Activated B cell treated with CpG ODN at 0.5 μM for 24 hours (primary cell): Measurements from ENCODE around the gene WWOX. TPM values are rescaled to one million over a fixed set of nuclear protein-coding genes. Genes with fewer than 3 reads are reported as not detected.

Experiments used
- ATAC-seq: fragments of 200-7000 bp; cut with Tn5 transposase; one replicate; pipeline ENCODE4 v1.10.0; 2021; ENCODE audit warnings: low read depth, mild to moderate bottlenecking, moderate library complexity
- CTCF ChIA-PET: fragments of 350-600 bp; sonication (Branson Sonifier 250); formaldehyde crosslinking; loops from one replicate; lab custom pipeline; 2021; ENCODE audit warnings: antibody characterized with exemption; lab: Charles Lee
- POLR2A ChIA-PET: fragments of 350-600 bp; sonication (Branson Sonifier 250); formaldehyde crosslinking; loops from one replicate; lab custom pipeline; 2021; ENCODE audit warnings: antibody characterized with exemption; lab: Charles Lee
- DNase-seq: peaks from one replicate; pipeline ENCODE4 v3.0.0; 2022
- H3K27ac Mint-ChIP-seq: one replicate; pipeline ENCODE4 v1.8.0; 2020; ENCODE audit warnings: mixed read lengths
- H3K27me3 Mint-ChIP-seq: one replicate; pipeline ENCODE4 v1.8.0; 2021; ENCODE audit warnings: mixed read lengths
- H3K36me3 Mint-ChIP-seq: one replicate; pipeline ENCODE4 v1.8.0; 2021; ENCODE audit warnings: low read depth, mixed read lengths
- H3K4me1 Mint-ChIP-seq: one replicate; pipeline ENCODE4 v1.8.0; 2021; ENCODE audit warnings: mixed read lengths
- H3K4me3 Mint-ChIP-seq: one replicate; pipeline ENCODE4 v1.8.0; 2020; ENCODE audit warnings: mild to moderate bottlenecking, mixed read lengths
- H3K9me3 Mint-ChIP-seq: one replicate; pipeline ENCODE4 v1.8.0; 2020; ENCODE audit warnings: mixed read lengths
- intact Hi-C: fragments of 100-400 bp; cut with micrococcal nuclease; formaldehyde crosslinking; loops from one replicate; pipeline ENCODE4 v1.15.1; 2024
- total RNA-seq: library from RNA; stranded (reverse); gene quantifications from 2 replicates; pipeline ENCODE4 v1.2.3, GENCODE V29; 2022
- TF ChIP-seq, protein P1 (sequence below): fragments of 200-600 bp; IDR thresholded peaks from one replicate; pipeline ENCODE4 v1.8.0; 2022; ENCODE audit warnings: antibody characterized with exemption, mild to moderate bottlenecking

Gene WWOX
- total RNA-seq, 1 donor from 2014 or later = 22.6 TPM

DNA sequence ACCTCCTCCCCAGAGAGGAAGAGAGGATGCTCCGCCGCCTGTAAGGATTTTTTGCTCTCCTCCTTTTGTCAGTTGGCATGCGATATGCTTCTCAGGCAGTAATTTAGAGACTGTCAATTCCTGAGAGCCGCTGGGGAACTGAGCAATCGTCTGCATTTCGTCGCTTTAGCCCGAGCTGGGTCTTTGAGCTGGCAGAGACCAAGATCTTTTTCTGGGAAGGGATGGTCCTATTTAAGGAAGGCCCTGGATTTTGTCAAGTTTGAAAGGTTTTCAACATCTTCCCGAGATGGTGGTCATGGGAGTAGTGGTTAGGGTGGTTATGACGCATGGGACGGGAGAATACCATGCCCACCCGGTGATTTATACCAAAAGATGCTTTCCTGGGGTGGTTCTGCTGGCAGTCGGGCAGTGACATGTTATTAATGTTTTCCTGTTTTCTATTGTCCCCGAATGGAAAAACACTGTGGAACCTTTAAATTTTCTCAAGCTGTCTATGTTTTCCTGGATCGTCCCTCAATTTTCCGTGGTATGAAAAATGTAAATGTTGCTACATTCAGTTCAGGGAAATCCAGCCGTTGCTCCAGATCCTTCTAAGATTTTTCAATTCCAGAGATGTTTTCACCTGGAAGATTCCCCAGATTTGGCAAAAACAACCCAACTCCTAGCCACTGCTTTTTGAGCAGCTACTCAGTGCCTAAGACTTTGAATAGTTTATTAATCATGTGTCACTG, 914.6 kb downstream of the WWOX start:
- Mint-ChIP-seq H3K27ac (no peak overlapping the region), H3K9me3 (no peaks in the 10 kb centered on the region), H3K27me3 (no peaks in the 10 kb centered on the region), H3K4me1 (peaks cover 26% of the 10 kb centered on the region), H3K36me3 (peaks cover 4% of the 10 kb centered on the region), H3K4me3 (no peak overlapping the region)
- ChIA-PET POLR2A (interaction anchor here (0.5 to 2.1 kb wide), 2 partner anchors 34 to 52 kb away, joined by 3 to 14 read pairs; no protein-coding TSS in a partner anchor), CTCF (no interaction called here)
- DNase-seq = no peak
- intact Hi-C loops = loop anchor here (1.0 to 2.0 kb wide), 3 partner anchors 25 to 53 kb away; no protein-coding TSS in a partner anchor
- no peak for ATAC-seq
- TF ChIP-seq, protein P1, sequence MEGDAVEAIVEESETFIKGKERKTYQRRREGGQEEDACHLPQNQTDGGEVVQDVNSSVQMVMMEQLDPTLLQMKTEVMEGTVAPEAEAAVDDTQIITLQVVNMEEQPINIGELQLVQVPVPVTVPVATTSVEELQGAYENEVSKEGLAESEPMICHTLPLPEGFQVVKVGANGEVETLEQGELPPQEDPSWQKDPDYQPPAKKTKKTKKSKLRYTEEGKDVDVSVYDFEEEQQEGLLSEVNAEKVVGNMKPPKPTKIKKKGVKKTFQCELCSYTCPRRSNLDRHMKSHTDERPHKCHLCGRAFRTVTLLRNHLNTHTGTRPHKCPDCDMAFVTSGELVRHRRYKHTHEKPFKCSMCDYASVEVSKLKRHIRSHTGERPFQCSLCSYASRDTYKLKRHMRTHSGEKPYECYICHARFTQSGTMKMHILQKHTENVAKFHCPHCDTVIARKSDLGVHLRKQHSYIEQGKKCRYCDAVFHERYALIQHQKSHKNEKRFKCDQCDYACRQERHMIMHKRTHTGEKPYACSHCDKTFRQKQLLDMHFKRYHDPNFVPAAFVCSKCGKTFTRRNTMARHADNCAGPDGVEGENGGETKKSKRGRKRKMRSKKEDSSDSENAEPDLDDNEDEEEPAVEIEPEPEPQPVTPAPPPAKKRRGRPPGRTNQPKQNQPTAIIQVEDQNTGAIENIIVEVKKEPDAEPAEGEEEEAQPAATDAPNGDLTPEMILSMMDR = no peak

DNA sequence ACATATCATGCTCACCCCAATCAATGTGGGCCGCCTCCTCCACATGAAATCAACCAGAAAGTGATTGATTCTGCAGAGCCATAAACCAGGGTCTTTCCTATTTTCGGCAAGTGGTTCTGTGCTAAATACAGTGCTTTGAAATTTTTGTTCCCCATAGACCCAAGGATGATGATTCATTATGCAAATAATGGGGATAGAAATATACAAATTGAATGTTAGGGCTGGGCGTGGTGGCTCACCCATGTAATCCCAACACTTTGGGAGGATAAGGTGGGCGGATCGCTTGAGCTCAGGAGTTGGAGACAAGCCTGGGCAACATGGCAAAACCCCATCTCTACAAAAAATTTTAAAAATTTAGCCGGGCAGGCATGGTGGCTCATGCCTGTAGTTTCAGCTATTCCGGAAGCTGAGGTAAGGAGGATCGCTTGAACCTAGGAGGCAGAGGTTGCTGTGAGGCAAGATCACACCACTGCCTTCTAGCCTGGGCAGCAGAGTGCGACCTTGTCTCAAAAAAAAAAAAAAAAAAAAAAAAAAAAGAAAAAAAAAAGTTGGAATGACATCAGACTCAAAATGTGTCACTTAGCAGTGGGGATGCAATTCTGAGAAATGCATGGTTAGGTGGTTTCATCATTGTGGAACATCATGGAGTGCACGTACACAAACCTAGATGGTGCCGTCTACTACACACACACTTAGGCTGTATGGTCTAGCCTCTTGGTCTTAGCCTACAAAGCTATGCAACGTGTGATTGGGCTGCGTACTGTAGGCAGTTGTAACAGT, 919.4 kb downstream of the WWOX start:
- Mint-ChIP-seq H3K9me3 (no peaks in the 10 kb centered on the region), H3K36me3 (peaks cover 4% of the 10 kb centered on the region), H3K27ac (no peak overlapping the region), H3K4me1 (peaks cover 4% of the 10 kb centered on the region), H3K4me3 (no peak overlapping the region), H3K27me3 (no peaks in the 10 kb centered on the region)
- CTCF ChIA-PET = no interaction called here
- ATAC-seq = no peak
- intact Hi-C loops = no loop called here
- DNase-seq = no peak
- TF ChIP-seq, protein P1 = no peak
- POLR2A ChIA-PET = no interaction called here

DNA sequence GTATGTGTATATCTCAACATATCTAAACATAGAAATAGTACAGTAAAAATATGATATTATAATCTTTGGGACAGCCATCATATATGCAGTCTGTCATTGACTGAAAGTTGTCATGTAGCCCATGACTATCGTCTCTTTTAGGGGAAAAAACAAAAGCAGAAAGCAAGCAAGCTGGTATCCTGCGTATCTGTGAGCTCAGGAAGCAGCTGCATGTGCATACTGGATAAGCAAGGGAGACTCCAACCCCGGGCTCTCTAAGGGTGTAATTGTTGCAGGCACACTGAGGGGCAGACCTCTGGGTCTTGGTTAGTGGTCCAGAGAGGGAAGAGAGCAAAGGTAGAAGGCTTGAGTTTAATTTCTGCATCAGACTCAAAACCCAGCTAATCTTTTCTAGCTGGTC, 920.0 kb downstream of the WWOX start:
- Mint-ChIP-seq H3K4me1 (peaks cover under 1% of the 10 kb centered on the region), H3K27ac (no peak overlapping the region), H3K27me3 (no peaks in the 10 kb centered on the region), H3K9me3 (no peaks in the 10 kb centered on the region), H3K4me3 (no peak overlapping the region), H3K36me3 (peaks cover 4% of the 10 kb centered on the region)
- intact Hi-C loops = no loop called here
- TF ChIP-seq, protein P1 = no peak
- ChIA-PET CTCF (no interaction called here), POLR2A (no interaction called here)
- ATAC-seq (no peak), DNase-seq (no peak)

- Mint-ChIP-seq H3K36me3 (no peaks in the 10 kb centered on the region), H3K9me3 (peaks cover 4% of the 10 kb centered on the region), H3K4me3 (no peak overlapping the region), H3K4me1 (no peaks in the 10 kb centered on the region), H3K27me3 (no peaks in the 10 kb centered on the region), H3K27ac (no peak overlapping the region)
- CTCF ChIA-PET = interaction anchor here (0.6 kb wide), 1 partner anchor 278 kb away, joined by 3 read pairs; no protein-coding TSS in a partner anchor
- POLR2A ChIA-PET = interaction anchor here (0.7 kb wide), 1 partner anchor 779 kb away, joined by 8 read pairs; no protein-coding TSS in a partner anchor
- intact Hi-C loops = no loop called here
- no peak for ATAC-seq
- DNase-seq = no peak
- TF ChIP-seq, protein P1 = no peak
These were observed 922.7 kb downstream of the WWOX start for GRCh38 chr16:79021991-79022630.
